ENCODE data around the gene LIPC. TPM values are rescaled to one million over a fixed set of nuclear protein-coding genes. Genes with fewer than 3 reads are reported as not detected.
A peak's percentile ranks its signal among the peaks of the same experiment; 100 is the strongest.

The LIPC gene
- total RNA-seq, 1 donor from 2014 or later, result 0.13 TPM

- DNase-seq (ENCODE audit: low read depth in 2 of 2), result no peak
Observed at GRCh38 chr15:58406811-58407210, 25.0 kb upstream of the LIPC start.

GRCh38 chr15:58407236-58407775, 24.5 kb upstream of the LIPC start:
- DNase-seq (ENCODE audit: low read depth in 2 of 2), result no peak

DNA sequence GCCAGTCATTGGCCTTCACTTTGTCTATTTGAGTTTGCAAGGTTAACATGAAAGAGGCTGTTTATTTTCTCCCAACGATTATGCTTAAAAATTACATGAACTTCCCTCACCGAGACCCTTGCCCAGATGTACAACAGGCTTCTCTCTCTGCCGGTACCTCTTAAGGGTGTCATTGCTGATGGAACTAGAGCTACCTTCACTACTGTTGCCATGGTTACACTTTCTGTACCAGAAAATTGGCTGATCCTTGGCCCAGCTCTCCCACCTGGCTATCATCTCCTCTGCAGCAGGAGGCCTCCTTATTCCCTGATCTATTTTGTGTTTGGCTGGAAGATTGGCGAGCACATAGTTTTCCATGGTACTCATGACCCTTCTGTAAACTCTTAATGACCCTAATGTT, 24.0 kb upstream of the LIPC start:
- no peak for DNase-seq (ENCODE audit: low read depth in 2 of 2)

GRCh38 chr15:58409861-58410260, 21.9 kb upstream of the LIPC start:
- DNase-seq (ENCODE audit: low read depth in 2 of 2), result no peak

GRCh38 chr15:58410353-58410752, 21.4 kb upstream of the LIPC start:
- DNase-seq (ENCODE audit: low read depth in 2 of 2), result peak; percentile 37 to 38

DNA sequence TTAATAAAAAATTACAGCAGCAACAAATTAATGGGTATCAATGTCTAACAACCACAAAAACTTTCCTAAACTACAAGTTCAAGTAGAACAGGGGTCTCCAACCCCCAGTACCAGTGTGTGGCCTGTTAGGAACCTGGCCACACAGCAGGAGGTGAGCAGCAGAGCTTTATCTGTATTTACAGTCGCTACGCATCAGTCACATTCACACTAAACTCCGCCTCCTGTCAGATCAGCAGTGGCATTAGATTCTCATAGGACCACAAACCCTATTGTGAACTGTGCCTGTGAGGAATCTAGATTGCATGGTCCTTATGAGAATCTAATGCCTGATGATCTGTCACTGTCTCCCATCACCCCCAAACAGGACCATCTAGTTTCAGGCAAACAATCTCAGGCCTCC, 18.5 kb upstream of the LIPC start:
- DNase-seq (ENCODE audit: low read depth in 2 of 2), result no peak

- DNase-seq (ENCODE audit: low read depth in 2 of 2), result no peak
Observed at GRCh38 chr15:58415636-58416035, 16.2 kb upstream of the LIPC start.

DNA sequence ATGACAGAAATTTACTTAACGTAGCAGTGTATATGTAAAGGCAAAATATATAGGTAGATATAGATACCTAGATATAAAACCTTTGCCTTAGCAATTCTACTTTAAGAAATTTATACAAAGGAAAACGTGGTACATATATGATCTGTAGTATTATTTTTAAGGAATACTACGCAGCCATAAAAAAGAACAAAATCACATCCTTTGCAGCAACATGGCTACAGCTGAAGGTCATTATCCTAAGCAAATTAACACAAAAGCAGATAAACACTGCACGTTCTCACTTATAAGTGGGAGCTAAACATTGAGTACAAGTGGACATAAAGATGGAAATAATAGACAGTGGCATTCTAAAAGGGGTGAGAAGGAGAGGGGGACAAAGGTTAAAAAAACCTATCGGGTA, 14.8 kb upstream of the LIPC start:
- no peak for DNase-seq (ENCODE audit: low read depth in 2 of 2)

GRCh38 chr15:58418135-58418534, 13.7 kb upstream of the LIPC start:
- DNase-seq (ENCODE audit: low read depth in 2 of 2), result no peak

- no peak for DNase-seq (ENCODE audit: low read depth in 2 of 2)
Observed at GRCh38 chr15:58419803-58420524, 11.8 kb upstream of the LIPC start.

DNA sequence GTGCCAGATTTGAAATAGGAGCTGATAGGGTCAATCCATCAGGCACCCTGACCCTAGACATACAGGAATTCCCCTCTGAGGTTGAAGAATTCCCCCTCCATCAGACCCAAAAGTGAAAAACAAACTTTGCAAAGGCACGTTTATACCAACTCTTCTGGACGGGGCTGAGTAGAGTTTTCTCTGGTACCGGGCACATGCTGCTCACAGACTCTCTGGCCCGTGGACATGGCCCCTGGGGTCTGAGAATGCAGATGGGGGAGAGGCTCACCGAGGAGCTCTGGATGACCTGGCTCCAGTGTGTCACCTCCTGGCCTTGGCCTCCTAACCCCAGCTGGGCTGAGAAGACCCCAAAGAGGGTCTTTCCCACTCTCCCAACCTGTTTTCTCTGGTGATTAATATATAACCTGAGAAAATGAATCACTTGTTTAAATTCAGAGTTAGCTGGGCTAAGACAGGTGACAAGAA, 11.2 kb upstream of the LIPC start:
- DNase-seq (ENCODE audit: low read depth in 2 of 2), result no peak

GRCh38 chr15:58423205-58423604, 8.6 kb upstream of the LIPC start:
- DNase-seq (ENCODE audit: low read depth in 2 of 2), result no peak

DNA sequence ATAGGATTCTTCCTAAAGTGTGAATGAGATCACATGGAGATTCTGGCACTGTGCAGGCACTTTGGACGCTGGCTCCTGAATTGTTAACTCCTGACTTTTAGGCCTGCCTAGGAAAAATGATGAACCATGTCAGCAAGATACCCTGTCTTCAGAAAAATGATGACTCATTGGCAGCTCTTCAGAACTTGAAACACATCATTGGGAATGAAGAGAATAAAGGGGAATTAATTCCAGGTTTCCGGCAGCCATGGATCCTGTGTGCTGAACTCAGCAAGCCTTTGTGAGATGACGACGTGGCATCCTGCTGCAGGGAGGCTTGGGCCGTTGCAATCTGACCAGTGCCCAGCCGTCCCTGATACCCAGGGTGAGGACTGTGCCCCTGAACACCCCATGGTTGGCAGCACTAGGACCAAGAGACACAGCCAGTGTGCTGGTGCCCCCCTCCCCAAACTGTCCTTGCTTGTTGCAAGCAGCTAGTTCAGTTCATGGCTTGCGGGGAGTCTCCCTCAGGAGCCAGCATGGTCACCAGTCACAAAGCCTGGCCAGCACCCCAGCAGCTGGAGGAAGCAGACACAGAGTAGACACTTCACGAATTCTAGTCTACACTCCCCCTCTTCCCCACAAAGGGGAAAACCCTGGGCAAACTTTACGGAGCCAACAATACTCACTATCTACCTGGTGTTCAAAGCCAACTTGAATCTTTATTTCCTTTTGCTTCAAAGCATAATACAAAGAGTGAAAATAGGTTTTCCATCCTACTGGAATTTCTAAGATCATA, 7.8 kb upstream of the LIPC start:
- peak in 1 of 2 donors; percentile 19 for DNase-seq (ENCODE audit: low read depth in 2 of 2)

GRCh38 chr15:58424722-58425121, 7.1 kb upstream of the LIPC start:
- DNase-seq (ENCODE audit: low read depth in 2 of 2), result no peak

GRCh38 chr15:58425185-58425584, 6.6 kb upstream of the LIPC start:
- no peak for DNase-seq (ENCODE audit: low read depth in 2 of 2)

DNA sequence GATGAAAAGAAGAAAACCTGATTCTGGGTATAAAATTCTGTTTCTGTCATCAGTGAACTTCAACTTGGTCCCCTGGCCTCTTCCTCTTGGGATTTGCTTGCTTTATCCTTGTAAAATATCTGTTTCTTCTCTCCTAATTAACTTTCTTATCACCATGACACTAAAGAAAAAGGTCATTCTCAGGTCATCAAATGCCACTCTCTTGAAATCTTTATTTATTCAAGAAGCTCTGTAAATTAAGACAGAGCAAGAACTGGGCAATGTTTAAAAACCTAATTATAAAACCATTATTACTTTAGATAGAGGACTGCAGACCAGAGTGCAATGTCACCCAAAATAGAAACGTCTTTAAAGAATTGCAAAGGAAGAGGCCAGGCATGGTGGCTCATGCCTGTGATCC, 6.0 kb upstream of the LIPC start:
- no peak for DNase-seq (ENCODE audit: low read depth in 2 of 2)

DNA sequence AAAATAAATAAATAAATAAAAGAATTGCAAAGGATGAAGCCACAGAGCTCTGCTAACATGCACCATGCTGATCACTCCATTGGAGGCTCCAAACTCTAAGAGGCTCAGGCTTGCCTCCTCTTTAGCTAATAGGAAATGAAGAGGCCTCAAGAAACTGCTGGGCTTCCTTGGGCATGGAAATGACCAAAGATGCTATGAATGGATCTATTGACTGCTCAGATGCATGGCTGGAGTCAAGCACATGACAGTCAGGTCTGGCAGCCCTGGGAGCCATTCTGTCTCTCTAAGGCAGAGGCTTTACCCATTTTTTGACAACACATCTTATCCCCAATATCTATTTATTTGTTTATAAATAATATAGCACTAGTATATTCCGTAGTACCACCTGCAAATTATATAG, 5.3 kb upstream of the LIPC start:
- no peak for DNase-seq (ENCODE audit: low read depth in 2 of 2)

DNA sequence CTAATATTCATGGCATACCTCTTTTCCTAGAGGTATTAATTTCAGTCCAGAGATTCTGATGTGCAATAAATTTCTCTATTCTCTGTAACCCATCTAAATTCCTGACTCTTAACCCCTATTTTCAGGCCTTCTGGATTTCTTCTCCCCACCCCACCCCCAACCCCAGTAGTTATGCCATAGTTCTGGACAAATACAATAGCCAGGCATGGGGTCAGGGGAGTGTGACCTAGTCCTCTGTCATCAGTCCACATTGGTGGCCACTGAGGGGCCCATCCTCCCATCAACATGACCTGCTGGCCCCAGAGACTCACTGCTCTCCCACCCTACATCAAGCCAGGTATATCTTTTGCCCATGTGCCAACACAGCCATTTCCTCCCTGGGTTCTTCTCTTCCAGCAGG, 3.8 kb upstream of the LIPC start:
- no peak for DNase-seq (ENCODE audit: low read depth in 2 of 2)

GRCh38 chr15:58430224-58430787, 1.5 kb upstream of the LIPC start:
- DNase-seq (ENCODE audit: low read depth in 2 of 2), result no peak

DNA sequence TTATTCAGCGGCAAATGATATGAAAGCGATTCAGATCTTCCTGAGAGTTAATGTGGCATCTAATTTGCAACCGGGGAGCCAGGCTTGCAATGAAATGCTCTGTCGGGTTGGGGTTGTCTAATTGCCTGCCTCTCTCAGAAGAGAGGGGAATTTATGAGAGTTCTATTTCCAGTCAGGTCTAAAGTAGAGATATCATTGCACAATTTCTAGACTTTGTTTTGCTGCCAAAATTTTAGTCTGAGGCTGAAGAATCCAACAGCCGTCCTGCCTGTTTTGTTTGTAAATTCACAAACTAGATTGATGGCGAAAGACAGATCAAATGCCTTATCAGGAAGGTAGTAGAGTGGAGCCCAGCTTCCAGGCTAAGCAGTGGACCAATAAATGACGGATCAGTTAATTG, 610 bp downstream of the LIPC start:
- no peak for DNase-seq (ENCODE audit: low read depth in 2 of 2)

DNA sequence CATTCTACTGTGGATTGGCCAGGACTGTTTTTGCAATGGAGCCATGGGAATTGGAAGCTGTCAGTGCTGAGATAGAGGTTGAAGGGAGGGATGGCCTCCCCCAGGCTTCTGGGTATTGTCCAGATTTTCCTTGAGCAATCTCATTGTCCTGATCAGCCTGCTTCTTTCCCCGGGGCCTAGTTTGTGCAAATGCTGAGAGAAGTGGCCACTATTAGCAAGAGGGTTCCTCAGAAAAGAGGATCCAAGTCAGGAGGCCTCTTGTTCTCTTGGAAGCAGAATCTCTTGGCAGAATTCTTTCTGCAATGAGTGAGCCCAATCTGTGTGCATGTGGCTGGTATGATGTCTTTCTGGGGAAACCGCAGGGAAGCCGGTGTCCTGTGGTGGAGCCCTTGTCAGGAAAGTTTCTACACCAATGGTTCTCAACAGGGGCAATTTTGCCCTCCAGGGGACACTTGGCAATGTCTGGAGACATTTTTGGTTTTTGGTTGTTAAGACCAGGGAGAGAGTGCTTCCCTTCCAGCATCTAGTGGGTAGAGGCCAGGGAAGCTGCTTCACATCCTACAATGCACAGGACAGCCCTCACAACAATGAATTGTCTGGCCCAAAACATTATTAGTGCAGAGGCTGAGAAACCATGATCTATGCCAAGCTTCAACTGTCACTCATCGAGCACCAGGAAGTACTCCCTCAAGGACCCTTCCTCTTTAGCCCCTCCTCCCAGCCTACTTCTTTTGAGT, 2.0 kb downstream of the LIPC start:
- DNase-seq (ENCODE audit: low read depth in 2 of 2), result no peak

Measured in dermis microvascular lymphatic vessel endothelial cell (primary cell).